Astrocyte of the cerebellum (primary cell): ENCODE results near the gene FBXO3.

Experiments used
- DNase-seq: peaks from one replicate; pipeline ENCODE4 v3.0.0-alpha.2; 2011; ENCODE audit warnings: low read depth
- H3K4me3 ChIP-seq: 2 replicates; pipeline ENCODE4 v1.5.1; 2011; ENCODE audit warnings: mild to moderate bottlenecking, low read depth, low read length, moderate library complexity
- CTCF ChIP-seq: IDR thresholded peaks from 2 replicates; pipeline ENCODE4 v1.5.1; 2012; ENCODE audit warnings: low read length, low read depth, moderate library complexity, mild to moderate bottlenecking; ENCODE audit errors: missing control alignments
- in situ Hi-C: cut with HindIII; loops from 2 replicates; pipeline ENCODE4 v1.10.0; 2017; ENCODE audit warnings: low sequenced_read_pairs

FBXO3 gene

GRCh38 chr11:33721984-33722383 is 52.3 kb downstream of the FBXO3 start:
- TF ChIP-seq CTCF: no peak
- no peak overlapping the region for H3K4me3 ChIP-seq
- DNase-seq: no peak
- in situ Hi-C loops: no loop called here

- no peak for DNase-seq
- no peak for TF ChIP-seq CTCF
- in situ Hi-C loops: no loop called here
- H3K4me3 ChIP-seq: no peak overlapping the region
Measured at GRCh38 chr11:33721426-33721825, 52.9 kb downstream of the FBXO3 start.

GRCh38 chr11:33719587-33719986 is 54.7 kb downstream of the FBXO3 start:
- no peak overlapping the region for H3K4me3 ChIP-seq
- TF ChIP-seq CTCF: no peak
- DNase-seq: no peak
- in situ Hi-C loops: no loop called here

GRCh38 chr11:33718440-33718839 is 55.9 kb downstream of the FBXO3 start:
- in situ Hi-C loops: no loop called here
- TF ChIP-seq CTCF: no peak
- H3K4me3 ChIP-seq: no peak overlapping the region
- no peak for DNase-seq

- DNase-seq: no peak
- H3K4me3 ChIP-seq: no peak overlapping the region
- in situ Hi-C loops: no loop called here
- TF ChIP-seq CTCF: peak; percentile 51
Measured at GRCh38 chr11:33716243-33716642, 58.1 kb downstream of the FBXO3 start.

GRCh38 chr11:33713856-33714398 is 60.4 kb downstream of the FBXO3 start:
- TF ChIP-seq CTCF: no peak
- no peak for DNase-seq
- in situ Hi-C loops: no loop called here
- H3K4me3 ChIP-seq: no peak overlapping the region
